AG04450 (cell line): ENCODE measurements around the gene CD82. TPM values are rescaled to one million over a fixed set of nuclear protein-coding genes. Genes with fewer than 3 reads are reported as not detected.
A peak's percentile ranks its signal among the peaks of the same experiment; 100 is the strongest.

Experiments used
- CTCF ChIA-PET: fragments of 300-600, 350-600 bp; formaldehyde crosslinking; extraction: SDS; loops from one replicate; lab custom pipeline; 2022; ENCODE audit warnings: antibody characterized with exemption, inconsistent platforms; lab: Charles Lee
- POLR2A ChIA-PET: fragments of 350-600 bp; formaldehyde crosslinking; extraction: SDS; loops from one replicate; lab custom pipeline; 2021; ENCODE audit warnings: antibody characterized with exemption, inconsistent platforms; lab: Yijun Ruan, JAX
- DNase-seq: peaks from one replicate; pipeline ENCODE4 v3.0.0-alpha.2; 2011; ENCODE audit warnings: low read depth, low spot score
- H3K27ac ChIP-seq: one replicate; pipeline ENCODE4 v1.5.1; 2012; ENCODE audit warnings: low read depth, low read length, control low read depth
- H3K27me3 ChIP-seq: one replicate; pipeline ENCODE4 v1.6.0; 2012; ENCODE audit warnings: low read length; ENCODE audit not compliant: control insufficient read depth, insufficient read depth
- H3K4me3 ChIP-seq: 2 replicates; pipeline ENCODE4 v1.5.1; 2011; ENCODE audit warnings: mild to moderate bottlenecking, low read depth, low read length, control low read depth
- H3K9me3 ChIP-seq: 2 replicates; pipeline ENCODE4 v1.5.1; 2012; ENCODE audit warnings: low read length; ENCODE audit not compliant: control insufficient read depth, insufficient read depth
- CTCF ChIP-seq: IDR thresholded peaks from 2 replicates; pipeline ENCODE4 v1.5.1; 2011; ENCODE audit warnings: low read depth, low read length, control low read depth, inconsistent platforms
- polyA plus RNA-seq: library from polyadenylated mRNA; depleted of rRNA; stranded (reverse); fragments of >200 nt; gene quantifications from 2 replicates; pipeline ENCODE4 v1.2.3, GENCODE V29; 2011

CD82 gene
- polyA plus RNA-seq, 1 experiment = 49.3 TPM

DNA sequence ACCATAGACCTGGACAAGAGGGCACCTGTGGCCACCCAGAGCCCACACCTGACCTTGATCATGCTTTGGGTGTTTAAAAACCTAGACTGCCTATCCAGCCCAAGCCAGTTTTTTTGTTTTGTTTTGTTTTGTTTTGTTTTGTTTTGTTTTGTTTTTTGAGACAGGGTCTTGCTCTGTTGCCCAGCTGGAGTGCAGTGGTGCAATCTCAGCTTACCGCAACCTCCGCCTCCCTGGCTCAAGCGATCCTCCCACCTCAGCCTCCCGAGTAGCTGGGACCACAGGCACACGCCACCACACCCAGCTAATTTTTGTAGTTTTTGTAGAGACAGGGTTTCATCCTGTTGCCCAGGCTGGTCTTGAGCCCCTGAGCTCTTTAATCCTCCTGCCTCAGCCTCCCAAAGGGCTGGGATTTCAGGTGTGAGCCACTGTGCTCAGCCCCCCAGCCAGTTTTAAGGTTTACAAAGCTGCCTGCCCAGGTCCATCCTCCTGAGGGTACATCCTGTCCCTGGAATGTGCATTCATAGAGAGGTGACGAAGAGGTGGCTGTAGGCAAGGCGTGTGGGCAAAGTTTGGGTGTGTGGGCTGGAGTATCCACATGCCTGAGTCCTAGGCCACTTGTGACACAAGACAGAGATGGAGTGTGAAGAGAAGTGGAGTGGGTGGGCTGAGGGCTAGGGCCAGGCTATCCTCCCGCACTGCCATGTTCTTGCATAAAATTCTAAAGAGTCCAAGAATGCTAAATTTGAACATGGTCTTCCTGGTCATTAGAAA lies 3.3 kb upstream of the CD82 start:
- ChIA-PET POLR2A (interaction anchor here (1.1 kb wide), 1 partner anchor 27 kb away, joined by 3 read pairs; no protein-coding TSS in a partner anchor), CTCF (interaction anchor here (1.4 to 8.4 kb wide), 3 partner anchors 58 to 349 kb away, joined by 4 to 318 read pairs (median 10); no protein-coding TSS in a partner anchor)
- no peak overlapping the region for H3K27ac ChIP-seq
- no peak overlapping the region for H3K4me3 ChIP-seq
- no peaks in the 10 kb centered on the region for H3K9me3 ChIP-seq
- DNase-seq = no peak
- no peaks in the 10 kb centered on the region for H3K27me3 ChIP-seq
- no peak for TF ChIP-seq CTCF

DNA sequence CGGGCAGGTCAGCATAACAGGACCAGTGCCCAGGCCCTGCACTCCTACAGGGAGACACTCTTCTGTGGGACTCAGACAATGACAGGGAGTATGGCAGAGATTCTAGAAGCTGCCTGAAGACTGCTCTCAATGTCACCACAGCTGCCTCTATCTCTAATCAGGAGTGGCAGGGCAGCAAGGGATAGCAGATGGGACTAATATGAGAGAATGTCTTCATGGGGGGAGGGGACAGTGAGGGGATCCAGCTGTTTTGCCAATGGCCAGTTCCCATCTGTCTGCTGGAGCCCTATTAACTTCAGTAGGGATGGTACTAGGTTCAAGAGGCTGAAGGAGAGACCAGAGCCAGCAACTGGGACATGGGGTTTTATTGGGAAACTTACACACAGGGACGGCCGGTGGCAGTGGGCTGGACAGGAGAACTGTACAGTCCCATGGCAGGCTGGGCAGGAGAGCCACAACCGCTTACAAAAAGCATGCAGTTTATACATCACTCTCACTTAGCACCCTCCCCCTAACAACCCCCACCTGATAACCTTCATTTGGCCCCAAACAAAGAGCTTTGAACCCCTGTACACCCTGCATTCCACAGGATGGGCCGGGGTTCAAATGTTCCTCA lies 2.5 kb upstream of the CD82 start:
- no peaks in the 10 kb centered on the region for H3K9me3 ChIP-seq
- ChIA-PET CTCF (interaction anchor here (0.8 to 2.6 kb wide), 6 partner anchors 54 to 349 kb away, joined by 3 to 21 read pairs (median 4); no protein-coding TSS in a partner anchor), POLR2A (interaction anchor here (1.1 kb wide), 1 partner anchor 26 kb away, joined by 3 read pairs; no protein-coding TSS in a partner anchor)
- DNase-seq = no peak
- H3K27ac ChIP-seq = no peak overlapping the region
- H3K4me3 ChIP-seq = no peak overlapping the region
- no peak for TF ChIP-seq CTCF
- no peaks in the 10 kb centered on the region for H3K27me3 ChIP-seq

DNA sequence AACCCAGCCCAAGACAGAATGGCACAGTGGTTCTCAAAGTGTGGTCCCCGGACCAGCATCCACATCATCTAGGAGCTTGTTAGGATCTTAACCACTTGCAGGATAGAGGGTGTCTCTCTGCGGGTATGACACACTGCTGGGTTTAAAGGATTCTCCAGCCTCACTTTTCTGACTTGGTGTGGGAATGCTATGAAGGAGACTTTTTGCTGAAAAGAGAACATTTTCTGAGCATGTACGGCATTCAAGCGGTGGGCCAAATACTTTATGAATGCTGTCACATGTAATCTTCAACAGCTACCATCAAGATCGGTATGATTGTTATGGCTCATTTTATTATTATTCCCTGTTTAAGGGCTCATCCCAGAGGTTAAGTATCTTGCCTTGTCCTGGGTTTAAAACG lies 1.8 kb upstream of the CD82 start:
- ChIA-PET CTCF (interaction anchor here (0.8 to 2.6 kb wide), 7 partner anchors 11 to 348 kb away, joined by 3 to 21 read pairs (median 3); no protein-coding TSS in a partner anchor), POLR2A (interaction anchor here (0.6 to 2.3 kb wide), 4 partner anchors 11 to 721 kb away, joined by 3 to 10 read pairs (median 8); no protein-coding TSS in a partner anchor)
- H3K4me3 ChIP-seq = no peak overlapping the region
- H3K27ac ChIP-seq = peak overlapping the region; percentile 99
- peak; percentile 54 for DNase-seq
- H3K27me3 ChIP-seq = no peaks in the 10 kb centered on the region
- H3K9me3 ChIP-seq = no peaks in the 10 kb centered on the region
- TF ChIP-seq CTCF = no peak

GRCh38 chr11:44564166-44564565 lies 1.3 kb upstream of the CD82 start:
- POLR2A ChIA-PET = interaction anchor here (1.3 to 2.3 kb wide), 4 partner anchors 11 to 48 kb away, joined by 6 to 10 read pairs (median 8); no protein-coding TSS in a partner anchor
- no peak for DNase-seq

More at GRCh38 chr11:44564166-44564565, 1.3 kb upstream of the CD82 start:
- H3K9me3 ChIP-seq = no peaks in the 10 kb centered on the region
- H3K27ac ChIP-seq = peak overlapping the region; percentile 99
- TF ChIP-seq CTCF = no peak
- no peak overlapping the region for H3K4me3 ChIP-seq
- CTCF ChIA-PET = interaction anchor here (0.6 to 2.6 kb wide), 7 partner anchors 11 to 616 kb away, joined by 3 to 21 read pairs (median 3); no protein-coding TSS in a partner anchor
- H3K27me3 ChIP-seq = no peaks in the 10 kb centered on the region
